GM21786 (cell line): Measurements from ENCODE around the gene TSHZ2.
"Not testable (repeated sequence)": the region's sequence is repeated elsewhere in the genome, so short reads cannot be mapped to it uniquely, and the experiment has no call there.

Experiments
- ATAC-seq: cut with Tn5 transposase; IDR thresholded peaks from one replicate; pipeline ENCODE4 v1.9.1; 2021; ENCODE audit not compliant: unreplicated experiment

Gene TSHZ2

GRCh38 chr20:53301869-53302268 is 329.7 kb downstream of the TSHZ2 start:
- no peak for ATAC-seq

- no peak for ATAC-seq
Observed at GRCh38 chr20:53302695-53303412, 330.7 kb downstream of the TSHZ2 start.

GRCh38 chr20:53303413-53303760 is 331.2 kb downstream of the TSHZ2 start:
- no peak for ATAC-seq

DNA sequence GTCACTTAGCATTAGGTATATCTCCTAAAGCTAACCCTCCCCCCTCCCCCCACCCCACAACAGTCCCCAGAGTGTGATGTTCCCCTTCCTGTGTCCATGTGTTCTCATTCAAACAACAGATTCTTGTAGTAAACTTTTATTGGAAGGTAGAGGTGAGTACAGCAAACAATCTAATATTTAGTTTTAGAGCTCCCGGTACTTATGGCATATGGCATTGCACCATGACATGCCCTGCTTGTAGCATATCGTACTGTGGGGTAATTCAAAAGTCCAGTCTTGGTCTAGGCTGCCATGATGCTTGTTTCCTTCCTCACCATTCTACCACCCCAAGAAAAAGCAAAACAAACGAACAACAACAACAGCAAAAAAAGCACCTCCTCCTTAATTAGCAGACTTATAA is 332.0 kb downstream of the TSHZ2 start:
- no peak for ATAC-seq

- ATAC-seq, result no peak
Observed at GRCh38 chr20:53306192-53306805, 334.1 kb downstream of the TSHZ2 start.

GRCh38 chr20:53307964-53308597 is 335.9 kb downstream of the TSHZ2 start:
- no peak for ATAC-seq

DNA sequence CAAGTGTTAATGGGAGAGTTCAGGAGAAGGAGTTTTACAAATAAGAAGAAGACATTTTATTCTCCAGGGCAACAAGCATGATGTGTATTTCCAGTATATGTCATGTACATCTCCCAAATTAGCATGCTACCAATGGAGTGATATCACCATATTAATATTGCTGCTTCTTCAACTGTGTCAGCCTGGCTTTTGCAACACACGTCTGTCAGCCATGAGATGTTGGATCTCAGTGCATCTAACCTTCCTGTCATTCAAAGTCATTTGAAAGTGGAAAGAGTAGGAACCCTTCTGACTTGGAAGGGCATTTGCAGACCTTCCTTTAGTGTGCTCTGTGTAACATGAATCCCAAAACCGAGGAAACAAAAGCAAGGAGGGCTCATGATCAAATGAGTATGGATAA is 337.4 kb downstream of the TSHZ2 start:
- no peak for ATAC-seq

- ATAC-seq, result no peak
Observed at GRCh38 chr20:53312957-53313356, 340.8 kb downstream of the TSHZ2 start.

GRCh38 chr20:53316206-53316937 is 344.2 kb downstream of the TSHZ2 start:
- ATAC-seq, result no peak

GRCh38 chr20:53319200-53319599 is 347.0 kb downstream of the TSHZ2 start:
- no peak for ATAC-seq

DNA sequence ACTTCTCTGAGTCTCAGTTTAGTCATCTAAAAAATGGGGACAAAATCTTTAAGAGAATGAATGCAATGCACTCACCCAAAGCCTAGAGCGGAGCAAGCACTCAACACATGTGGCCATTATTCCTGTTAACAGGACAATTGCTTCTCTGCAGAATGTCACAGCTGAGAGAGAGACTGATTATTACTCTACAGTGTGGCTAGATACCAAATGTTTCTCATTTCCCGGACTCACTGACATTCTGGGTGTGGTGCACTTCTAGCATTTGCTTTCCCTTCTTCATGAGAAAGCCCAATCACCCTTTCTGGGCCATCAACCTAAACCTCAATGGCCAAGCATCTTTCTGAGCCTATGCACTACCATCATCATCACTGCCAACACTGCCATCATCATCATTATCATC is 347.6 kb downstream of the TSHZ2 start:
- no peak for ATAC-seq

DNA sequence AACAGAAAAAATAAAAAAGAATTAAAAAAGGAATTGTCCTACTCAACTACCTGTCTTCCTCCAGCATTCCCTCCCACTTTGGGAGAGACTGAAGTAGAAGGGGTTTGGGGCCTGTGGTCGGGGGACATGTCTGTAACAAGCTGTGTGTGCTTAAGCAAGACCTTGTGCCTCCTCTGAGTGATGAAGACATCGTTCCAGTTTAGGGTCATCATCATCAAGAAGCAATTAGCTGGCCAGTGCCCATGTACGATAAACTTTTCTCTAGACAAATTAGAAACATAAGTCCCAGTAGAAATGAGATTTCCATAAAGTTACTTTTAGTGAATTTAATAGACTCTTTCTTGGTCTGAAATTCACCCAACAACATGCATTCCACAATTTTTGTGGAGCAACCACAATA is 348.5 kb downstream of the TSHZ2 start:
- no peak for ATAC-seq

- ATAC-seq, result no peak
Observed at GRCh38 chr20:53321596-53321995, 349.4 kb downstream of the TSHZ2 start.

DNA sequence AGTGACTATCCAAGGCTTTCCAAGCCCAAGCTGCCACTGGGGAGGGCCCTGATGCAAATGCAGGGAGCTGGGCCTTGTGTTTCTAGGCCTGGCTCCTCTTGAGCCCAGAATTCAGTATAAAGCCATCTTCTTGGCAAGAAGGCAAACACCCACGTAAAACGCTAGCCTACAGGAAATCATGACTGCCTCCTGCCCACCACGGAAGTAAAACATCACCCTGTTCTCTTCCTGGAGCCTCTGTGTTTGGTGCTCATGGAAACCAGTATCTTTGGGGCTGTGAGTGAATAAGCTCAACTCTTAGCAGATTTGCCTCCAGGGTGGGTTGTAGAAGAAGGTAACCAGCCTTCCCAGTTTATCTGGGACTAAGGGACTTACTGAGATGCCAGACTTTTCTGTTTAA is 350.5 kb downstream of the TSHZ2 start:
- no peak for ATAC-seq

- ATAC-seq, result not testable (repeated sequence)
Observed at GRCh38 chr20:53323460-53323859, 351.3 kb downstream of the TSHZ2 start.

GRCh38 chr20:53324816-53325215 is 352.7 kb downstream of the TSHZ2 start:
- ATAC-seq, result no peak

GRCh38 chr20:53328961-53329360 is 356.8 kb downstream of the TSHZ2 start:
- no peak for ATAC-seq

DNA sequence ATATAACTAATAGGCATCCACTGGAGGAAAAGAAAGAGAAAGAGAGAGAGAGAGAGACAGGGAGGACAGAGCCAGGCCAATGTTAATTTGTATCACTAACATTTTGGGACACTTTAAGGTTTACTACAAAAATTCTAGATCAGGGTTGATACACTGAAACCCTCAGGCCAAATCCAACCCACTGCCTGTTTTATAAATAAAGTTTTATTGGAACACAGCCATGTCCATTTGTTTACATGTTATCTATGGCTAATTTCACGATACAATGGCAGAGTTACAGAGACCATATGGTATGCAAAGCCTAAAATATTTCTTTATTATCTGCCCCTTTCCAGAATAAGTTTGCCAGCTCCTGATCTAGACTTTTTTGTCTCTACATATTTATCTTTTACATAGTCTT is 357.6 kb downstream of the TSHZ2 start:
- no peak for ATAC-seq

GRCh38 chr20:53330601-53331140 is 358.5 kb downstream of the TSHZ2 start:
- ATAC-seq, result no peak

DNA sequence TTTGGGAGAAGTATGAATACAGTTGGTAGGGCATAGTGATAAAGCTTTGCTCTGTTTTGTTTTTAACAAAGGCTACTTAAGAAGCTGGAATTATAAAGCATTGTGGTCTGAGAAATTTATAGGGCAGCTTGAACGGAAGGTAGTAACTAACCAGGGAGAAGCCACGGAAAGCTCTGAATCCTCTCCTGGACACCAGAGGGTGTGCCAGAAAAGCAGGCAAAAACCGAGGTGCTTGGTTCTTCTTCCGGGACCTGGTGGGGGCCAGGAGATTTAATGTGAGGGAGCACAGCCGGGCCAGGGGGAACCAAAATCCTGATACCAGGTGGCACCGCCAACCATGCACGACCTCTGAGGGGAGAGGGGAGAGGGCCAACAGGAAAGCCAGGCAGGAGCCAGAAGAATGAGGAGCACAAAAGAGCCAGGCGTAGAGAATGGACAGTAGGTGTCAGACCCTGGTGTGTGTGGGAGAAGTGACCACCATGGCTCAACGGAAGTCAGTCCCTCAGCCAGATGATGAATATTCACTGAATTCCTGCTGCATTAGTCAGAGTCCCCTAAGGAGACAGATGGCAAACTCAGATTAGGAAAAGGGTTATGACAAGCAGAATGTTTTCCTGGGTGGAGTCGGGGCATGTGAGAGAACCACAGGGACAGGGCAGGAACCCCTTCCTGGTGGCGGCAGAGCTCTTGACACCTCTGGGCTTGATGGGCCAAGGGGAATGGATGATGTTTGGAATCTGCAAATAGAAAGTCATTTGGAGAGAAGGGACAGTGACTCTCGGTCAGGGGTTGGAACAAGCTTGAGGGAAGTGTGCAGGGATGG is 359.2 kb downstream of the TSHZ2 start:
- ATAC-seq, result no peak
